ENCODE data around the gene PABPC1L2A.
A peak's percentile ranks its signal among the peaks of the same experiment; 100 is the strongest.
"Not testable (repeated sequence)": the region's sequence is repeated elsewhere in the genome, so short reads cannot be mapped to it uniquely, and the experiment has no call there.

PABPC1L2A gene

GRCh38 chrX:73086766-73087165 is 7.5 kb upstream of the PABPC1L2A start:
- H3K4me2 ChIP-seq (ENCODE audit: low read length); H4K91ac ChIP-seq (ENCODE audit: low read depth, low read length); H3K79me2 ChIP-seq (ENCODE audit: control insufficient read depth, insufficient read depth, low read length, poor library complexity); H3K18ac ChIP-seq (ENCODE audit: low read length); H2AFZ ChIP-seq (ENCODE audit: insufficient read depth, low read length, poor library complexity); DNase-seq; H3K4me1 ChIP-seq (ENCODE audit: control insufficient read depth in 1 of 2, insufficient read depth in 2 of 2, low read length in 2 of 2); H3K23ac ChIP-seq (ENCODE audit: low read length); H3K27me3 ChIP-seq (ENCODE audit: insufficient read depth, low read length); H3K36me3 ChIP-seq (ENCODE audit: control insufficient read depth in 1 of 2, insufficient read depth in 2 of 2, low read length in 2 of 2); H4K12ac ChIP-seq (ENCODE audit: low read depth, low read length); H3K27ac ChIP-seq (ENCODE audit: low read depth, low read length); H2AK5ac ChIP-seq (ENCODE audit: low read length); H3K4me3 ChIP-seq (ENCODE audit: low read depth, low read length); H3K9me3 ChIP-seq (ENCODE audit: insufficient read depth, low read depth, low read length); H4K8ac ChIP-seq (ENCODE audit: low read depth, low read length); H2BK5ac ChIP-seq (ENCODE audit: low read depth, low read length, poor library complexity); H2BK12ac ChIP-seq (ENCODE audit: low read length); H3K79me1 ChIP-seq (ENCODE audit: low read length); H3K14ac ChIP-seq (ENCODE audit: low read length); H3K9ac ChIP-seq (ENCODE audit: low read length); H3K4ac ChIP-seq (ENCODE audit: low read depth, low read length); H2BK120ac ChIP-seq (ENCODE audit: insufficient read depth, low read length, poor library complexity): not testable (repeated sequence)
- no CpG with 5 or more reads among the region's 1 CpG for WGBS (ENCODE audit: extremely low coverage, insufficient coverage, insufficient read length)

DNA sequence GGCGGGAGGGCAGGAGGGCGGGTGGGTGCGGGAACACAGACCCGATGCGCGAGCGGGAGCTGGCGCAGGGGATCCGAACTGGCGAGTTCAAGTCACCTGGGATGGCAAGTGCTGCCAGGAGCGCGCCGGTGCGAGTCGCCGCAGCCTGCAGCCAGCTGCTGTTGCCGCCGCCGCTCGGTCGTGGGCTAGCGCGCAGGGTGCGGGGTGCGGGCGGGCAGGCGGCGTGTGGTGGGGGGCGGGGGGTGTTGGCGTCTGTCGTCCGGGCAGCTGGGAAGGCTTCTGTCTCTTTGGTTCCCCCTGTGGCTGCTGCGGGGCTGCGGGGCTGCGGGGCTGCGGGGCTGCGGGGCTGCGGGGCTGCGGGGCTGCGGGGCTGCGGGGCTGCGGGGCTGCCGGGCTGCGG is 572 bp upstream of the PABPC1L2A start:
- no CpG with 5 or more reads among the region's 44 CpGs for WGBS (ENCODE audit: extremely low coverage, insufficient coverage, insufficient read length)
- not testable (repeated sequence) for H3K27me3 ChIP-seq (ENCODE audit: insufficient read depth, low read length); H3K18ac ChIP-seq (ENCODE audit: low read length); DNase-seq; H3K9me3 ChIP-seq (ENCODE audit: insufficient read depth, low read depth, low read length); H2BK120ac ChIP-seq (ENCODE audit: insufficient read depth, low read length, poor library complexity); H3K4me3 ChIP-seq (ENCODE audit: low read depth, low read length); H3K27ac ChIP-seq (ENCODE audit: low read depth, low read length); H2BK5ac ChIP-seq (ENCODE audit: low read depth, low read length, poor library complexity); H3K4me1 ChIP-seq (ENCODE audit: control insufficient read depth in 1 of 2, insufficient read depth in 2 of 2, low read length in 2 of 2); H3K9ac ChIP-seq (ENCODE audit: low read length); H3K4me2 ChIP-seq (ENCODE audit: low read length); H3K79me2 ChIP-seq (ENCODE audit: control insufficient read depth, insufficient read depth, low read length, poor library complexity); H3K14ac ChIP-seq (ENCODE audit: low read length); H4K8ac ChIP-seq (ENCODE audit: low read depth, low read length); H3K36me3 ChIP-seq (ENCODE audit: control insufficient read depth in 1 of 2, insufficient read depth in 2 of 2, low read length in 2 of 2); H2BK12ac ChIP-seq (ENCODE audit: low read length); H3K4ac ChIP-seq (ENCODE audit: low read depth, low read length); H3K23ac ChIP-seq (ENCODE audit: low read length); H3K79me1 ChIP-seq (ENCODE audit: low read length); H4K12ac ChIP-seq (ENCODE audit: low read depth, low read length); H2AK5ac ChIP-seq (ENCODE audit: low read length); H4K91ac ChIP-seq (ENCODE audit: low read depth, low read length); H2AFZ ChIP-seq (ENCODE audit: insufficient read depth, low read length, poor library complexity)

DNA sequence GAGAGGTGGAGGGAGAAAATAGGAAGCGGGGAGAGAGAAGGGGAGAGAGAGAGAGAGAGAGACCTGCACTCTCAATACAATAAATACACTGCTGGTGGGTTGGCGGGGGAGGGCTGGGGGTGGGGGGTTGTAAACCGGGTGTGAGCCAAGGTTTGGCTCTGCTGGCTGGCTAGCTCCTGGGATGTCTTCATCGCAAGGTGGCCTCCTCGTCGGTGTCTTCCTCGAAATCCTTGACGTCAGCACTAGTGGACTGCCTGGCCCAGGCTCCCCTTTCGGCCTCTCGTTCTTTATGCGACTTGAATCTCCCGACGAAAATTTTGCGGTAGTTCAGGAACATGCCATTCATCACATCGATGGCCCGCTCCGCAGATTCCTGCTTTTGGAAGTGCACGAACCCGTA is 715 bp downstream of the PABPC1L2A start:
- not testable (repeated sequence) for H3K27ac ChIP-seq (ENCODE audit: low read depth, low read length); H3K27me3 ChIP-seq (ENCODE audit: insufficient read depth, low read length); H4K8ac ChIP-seq (ENCODE audit: low read depth, low read length); H3K9ac ChIP-seq (ENCODE audit: low read length); H2BK12ac ChIP-seq (ENCODE audit: low read length); H2AK5ac ChIP-seq (ENCODE audit: low read length); H3K4me3 ChIP-seq (ENCODE audit: low read depth, low read length); H2BK120ac ChIP-seq (ENCODE audit: insufficient read depth, low read length, poor library complexity); H3K79me2 ChIP-seq (ENCODE audit: control insufficient read depth, insufficient read depth, low read length, poor library complexity); H3K18ac ChIP-seq (ENCODE audit: low read length); H2BK5ac ChIP-seq (ENCODE audit: low read depth, low read length, poor library complexity); H3K79me1 ChIP-seq (ENCODE audit: low read length); H3K9me3 ChIP-seq (ENCODE audit: insufficient read depth, low read depth, low read length); H3K23ac ChIP-seq (ENCODE audit: low read length); H3K36me3 ChIP-seq (ENCODE audit: control insufficient read depth in 1 of 2, insufficient read depth in 2 of 2, low read length in 2 of 2); H4K12ac ChIP-seq (ENCODE audit: low read depth, low read length); H3K4ac ChIP-seq (ENCODE audit: low read depth, low read length); H3K4me1 ChIP-seq (ENCODE audit: control insufficient read depth in 1 of 2, insufficient read depth in 2 of 2, low read length in 2 of 2); H3K14ac ChIP-seq (ENCODE audit: low read length); H3K4me2 ChIP-seq (ENCODE audit: low read length); H2AFZ ChIP-seq (ENCODE audit: insufficient read depth, low read length, poor library complexity); DNase-seq; H4K91ac ChIP-seq (ENCODE audit: low read depth, low read length)
- no CpG with 5 or more reads among the region's 19 CpGs for WGBS (ENCODE audit: extremely low coverage, insufficient coverage, insufficient read length)

GRCh38 chrX:73076838-73077237 is 2.5 kb downstream of the PABPC1L2A start:
- no peak overlapping the region for H2AK5ac ChIP-seq (ENCODE audit: low read length)

More at GRCh38 chrX:73076838-73077237, 2.5 kb downstream of the PABPC1L2A start:
- H3K18ac ChIP-seq (ENCODE audit: low read length): no peak overlapping the region
- H3K27ac ChIP-seq (ENCODE audit: low read depth, low read length): no peak overlapping the region
- no peaks in the 10 kb centered on the region for H3K79me1 ChIP-seq (ENCODE audit: low read length)
- H4K8ac ChIP-seq (ENCODE audit: low read depth, low read length): no peak overlapping the region
- H2BK12ac ChIP-seq (ENCODE audit: low read length): no peak overlapping the region
- DNase-seq: peak in 1 of 2 donors; percentile 26
- H2BK120ac ChIP-seq (ENCODE audit: insufficient read depth, low read length, poor library complexity): no peak overlapping the region
- no peaks in the 10 kb centered on the region for H3K36me3 ChIP-seq (ENCODE audit: control insufficient read depth in 1 of 2, insufficient read depth in 2 of 2, low read length in 2 of 2)
- H3K4ac ChIP-seq (ENCODE audit: low read depth, low read length): no peak overlapping the region
- no peaks in the 10 kb centered on the region for H3K4me1 ChIP-seq (ENCODE audit: control insufficient read depth in 1 of 2, insufficient read depth in 2 of 2, low read length in 2 of 2)
- H3K79me2 ChIP-seq (ENCODE audit: control insufficient read depth, insufficient read depth, low read length, poor library complexity): no peaks in the 10 kb centered on the region
- WGBS (ENCODE audit: extremely low coverage, insufficient coverage, insufficient read length): no CpG with 5 or more reads among the region's 2 CpGs
- H3K4me2 ChIP-seq (ENCODE audit: low read length): no peak overlapping the region
- H3K23ac ChIP-seq (ENCODE audit: low read length): no peak overlapping the region
- H4K91ac ChIP-seq (ENCODE audit: low read depth, low read length): no peak overlapping the region
- no peak overlapping the region for H2BK5ac ChIP-seq (ENCODE audit: low read depth, low read length, poor library complexity)
- H3K4me3 ChIP-seq (ENCODE audit: low read depth, low read length): no peak overlapping the region
- no peak overlapping the region for H3K14ac ChIP-seq (ENCODE audit: low read length)
- no peaks in the 10 kb centered on the region for H3K9me3 ChIP-seq (ENCODE audit: insufficient read depth, low read depth, low read length)
- no peak overlapping the region for H2AFZ ChIP-seq (ENCODE audit: insufficient read depth, low read length, poor library complexity)
- no peak overlapping the region for H3K9ac ChIP-seq (ENCODE audit: low read length)
- H3K27me3 ChIP-seq (ENCODE audit: insufficient read depth, low read length): no peaks in the 10 kb centered on the region
- no peak overlapping the region for H4K12ac ChIP-seq (ENCODE audit: low read depth, low read length)

Data from trophoblast cell (in vitro differentiated cells and primary cell).